Liver (tissue), 9 donors: ENCODE results near the gene TUBE1. TPM values are rescaled to one million over a fixed set of nuclear protein-coding genes. Genes with fewer than 3 reads are reported as not detected.

ENCODE experiments used
- DNase-seq: peaks from one replicate; pipeline ENCODE4 v3.0.0-alpha.2; 2017; ENCODE audit warnings: low spot score
- H3K27ac ChIP-seq, 2 donors: one replicate each; pipeline ENCODE4 v1.7.0; 2013; ENCODE audit warnings: inconsistent platforms in 2 of 2, low read length in 2 of 2, control low read depth in 1 of 2, low read depth in 1 of 2, mild to moderate bottlenecking in 1 of 2
- H3K27me3 ChIP-seq, 4 donors: one replicate each; pipeline versions ENCODE4 v1.6.1 to v1.7.0; 2013; ENCODE audit warnings: low read length in 3 of 4, inconsistent platforms in 1 of 4, mild to moderate bottlenecking in 1 of 4, moderate library complexity in 1 of 4; ENCODE audit not compliant: control insufficient read depth in 4 of 4, insufficient read depth in 4 of 4
- H3K36me3 ChIP-seq, 4 donors: one replicate each; pipeline versions ENCODE4 v1.6.1 to v1.7.0; 2013; ENCODE audit warnings: low read length in 3 of 4, mild to moderate bottlenecking in 3 of 4, low read depth in 1 of 4, moderate library complexity in 1 of 4; ENCODE audit not compliant: control insufficient read depth in 4 of 4, insufficient read depth in 3 of 4
- H3K4me1 ChIP-seq, 4 donors: one replicate each; pipeline versions ENCODE4 v1.6.1 to v1.7.0; 2013; ENCODE audit warnings: low read length in 3 of 4, mild to moderate bottlenecking in 3 of 4, moderate library complexity in 1 of 4; ENCODE audit not compliant: control insufficient read depth in 4 of 4, insufficient read depth in 4 of 4
- H3K4me3 ChIP-seq, 3 donors: one replicate each; pipeline versions ENCODE4 v1.6.1 to v1.7.0; 2013; ENCODE audit warnings: low read length in 3 of 3, control low read depth in 1 of 3, low read depth in 1 of 3, mild to moderate bottlenecking in 1 of 3
- H3K9ac ChIP-seq, 2 donors: one replicate each; pipeline ENCODE4 v1.7.0; 2013; ENCODE audit warnings: low read length in 2 of 2, mild to moderate bottlenecking in 2 of 2, moderate library complexity in 2 of 2, control low read depth in 1 of 2, low read depth in 1 of 2
- H3K9me3 ChIP-seq, 4 donors: one replicate each; pipeline versions ENCODE4 v1.6.1 to v1.7.0; 2013; ENCODE audit warnings: low read length in 3 of 4; ENCODE audit not compliant: control insufficient read depth in 4 of 4
- EGR1 ChIP-seq, 2 donors: IDR thresholded peaks; 2 replicates each; pipeline ENCODE4 v1.6.1; 2016 to 2018; ENCODE audit warnings: antibody characterized with exemption in 2 of 2, low read depth in 2 of 2
- FOXA2 ChIP-seq: IDR thresholded peaks from 2 replicates; pipeline ENCODE4 v1.6.1; 2016; ENCODE audit warnings: antibody characterized with exemption
- GABPA ChIP-seq, 2 donors: IDR thresholded peaks in 1 of 2; conservative IDR thresholded peaks in 1 of 2; 2 replicates each; pipeline ENCODE4 v1.6.1; 2016; ENCODE audit warnings: antibody characterized with exemption in 2 of 2, mild to moderate bottlenecking in 1 of 2, moderate library complexity in 1 of 2
- HNF4A ChIP-seq, 2 donors: conservative IDR thresholded peaks; 2 replicates each; pipeline ENCODE4 v1.6.1; 2016; ENCODE audit warnings: antibody characterized with exemption in 2 of 2, mild to moderate bottlenecking in 2 of 2
- JUND ChIP-seq, 2 donors: IDR thresholded peaks; 2 replicates each; pipeline ENCODE4 v1.6.1; 2016; ENCODE audit warnings: antibody characterized with exemption in 2 of 2
- MAX ChIP-seq: IDR thresholded peaks from 2 replicates; pipeline ENCODE4 v1.6.1; 2016; ENCODE audit warnings: antibody characterized with exemption
- NR2F2 ChIP-seq: IDR thresholded peaks from 2 replicates; pipeline ENCODE4 v1.6.1; 2016; ENCODE audit warnings: antibody characterized with exemption
- RAD21 ChIP-seq, 2 donors: IDR thresholded peaks; 2 replicates each; pipeline ENCODE4 v1.6.1; 2016; ENCODE audit warnings: antibody characterized with exemption in 2 of 2, mild to moderate bottlenecking in 2 of 2
- RXRA ChIP-seq, 2 donors: IDR thresholded peaks; 2 replicates each; pipeline ENCODE4 v1.6.1; 2017 to 2018; ENCODE audit warnings: antibody characterized with exemption in 2 of 2, mild to moderate bottlenecking in 1 of 2
- TAF1 ChIP-seq: conservative IDR thresholded peaks from 2 replicates; pipeline ENCODE4 v1.6.1; 2016; ENCODE audit warnings: antibody characterized with exemption, mild to moderate bottlenecking
- YY1 ChIP-seq: IDR thresholded peaks from 2 replicates; pipeline ENCODE4 v1.6.1; 2016; ENCODE audit warnings: antibody characterized with exemption, mild to moderate bottlenecking
- WGBS: extraction: QIAGEN DNeasy Blood & Tissue Kit; methylation state at CpG from one replicate; pipeline ENCODE4 v1.1.7; 2013; 5-methylcytosine and 5-hydroxymethylcytosine counted together
- polyA plus RNA-seq, 2 donors: library from polyadenylated mRNA; stranded (reverse) in 1 of 2; unstranded in 1 of 2; fragments of 200-250 nt in 1 of 2; fragments of >200 nt in 1 of 2; fragmentation: Nextera tagmentation in 1 of 2; extraction: Ambion mirVana in 1 of 2; gene quantifications; one replicate each; pipeline versions ENCODE4 v1.2.1 to v1.2.3, GENCODE V29; 2013 to 2015
- total RNA-seq, 2 donors: library from RNA; depleted of rRNA; stranded (reverse); fragments of >200 nt; gene quantifications; one replicate each; pipeline ENCODE4 v1.2.3, GENCODE V29; 2014
- TF ChIP-seq, protein P1 (sequence below): IDR thresholded peaks from 2 replicates; pipeline ENCODE4 v1.6.1; 2016; ENCODE audit warnings: antibody characterized with exemption
- TF ChIP-seq, protein P2 (sequence below): fragments of 150-350 bp; IDR thresholded peaks from 2 replicates; pipeline ENCODE4 v1.5.1; 2017; ENCODE audit warnings: improper control_type of control experiment, low read depth, low read length; ENCODE audit not compliant: missing input control
- TF ChIP-seq, protein P3 (sequence below): IDR thresholded peaks from 2 replicates; pipeline ENCODE4 v1.6.1; 2016; ENCODE audit warnings: antibody characterized with exemption
- donor health status: healthy.
- donor health status: healthy.
- donor health status: healthy.
- donor health status: healthy.
- donor health status: healthy.

TUBE1 gene
- total and polyA plus RNA-seq, 4 donors: 8.8 to 45.4 (median 25.4) TPM

GRCh38 chr6:112030206-112030960 is 56.9 kb downstream of the TUBE1 start:
- TF ChIP-seq HNF4A (conservative IDR thresholded peaks at IDR 0.05): no peak
- peak; percentile 97 for TF ChIP-seq YY1
- no peak for TF ChIP-seq GABPA (IDR thresholded peaks at IDR 0.05 in 1 of 2, conservative IDR thresholded peaks at IDR 0.05 in 1 of 2)
- TF ChIP-seq TAF1: no peak
- H3K4me3 ChIP-seq: no peak overlapping the region
- H3K27me3 ChIP-seq: no peaks in the 10 kb centered on the region
- no peak for DNase-seq
- no peaks in the 10 kb centered on the region for H3K9me3 ChIP-seq
- no peaks in the 10 kb centered on the region for H3K36me3 ChIP-seq
- 89% methylated on average over 7 of the region's 7 CpGs for WGBS
- H3K27ac ChIP-seq: no peak overlapping the region
- H3K9ac ChIP-seq: no peak overlapping the region
- H3K4me1 ChIP-seq: peaks cover 0 to 20% (median 10%) of the 10 kb centered on the region in 4 donors

GRCh38 chr6:112029045-112029822 is 58.0 kb downstream of the TUBE1 start:
- Histone ChIP-seq H3K9me3 (peaks cover 0 to 2% (median 0%) of the 10 kb centered on the region in 4 donors), H3K27ac (no peak overlapping the region), H3K4me1 (peaks cover 0 to 20% (median 10%) of the 10 kb centered on the region in 4 donors), H3K36me3 (no peaks in the 10 kb centered on the region), H3K27me3 (no peaks in the 10 kb centered on the region), H3K9ac (no peak overlapping the region), H3K4me3 (no peak overlapping the region)
- TF ChIP-seq, protein P1, sequence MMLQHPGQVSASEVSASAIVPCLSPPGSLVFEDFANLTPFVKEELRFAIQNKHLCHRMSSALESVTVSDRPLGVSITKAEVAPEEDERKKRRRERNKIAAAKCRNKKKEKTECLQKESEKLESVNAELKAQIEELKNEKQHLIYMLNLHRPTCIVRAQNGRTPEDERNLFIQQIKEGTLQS: no peak
- TF ChIP-seq NR2F2: no peak
- no peak for TF ChIP-seq JUND (IDR thresholded peaks at IDR 0.05)
- TF ChIP-seq, protein P2, sequence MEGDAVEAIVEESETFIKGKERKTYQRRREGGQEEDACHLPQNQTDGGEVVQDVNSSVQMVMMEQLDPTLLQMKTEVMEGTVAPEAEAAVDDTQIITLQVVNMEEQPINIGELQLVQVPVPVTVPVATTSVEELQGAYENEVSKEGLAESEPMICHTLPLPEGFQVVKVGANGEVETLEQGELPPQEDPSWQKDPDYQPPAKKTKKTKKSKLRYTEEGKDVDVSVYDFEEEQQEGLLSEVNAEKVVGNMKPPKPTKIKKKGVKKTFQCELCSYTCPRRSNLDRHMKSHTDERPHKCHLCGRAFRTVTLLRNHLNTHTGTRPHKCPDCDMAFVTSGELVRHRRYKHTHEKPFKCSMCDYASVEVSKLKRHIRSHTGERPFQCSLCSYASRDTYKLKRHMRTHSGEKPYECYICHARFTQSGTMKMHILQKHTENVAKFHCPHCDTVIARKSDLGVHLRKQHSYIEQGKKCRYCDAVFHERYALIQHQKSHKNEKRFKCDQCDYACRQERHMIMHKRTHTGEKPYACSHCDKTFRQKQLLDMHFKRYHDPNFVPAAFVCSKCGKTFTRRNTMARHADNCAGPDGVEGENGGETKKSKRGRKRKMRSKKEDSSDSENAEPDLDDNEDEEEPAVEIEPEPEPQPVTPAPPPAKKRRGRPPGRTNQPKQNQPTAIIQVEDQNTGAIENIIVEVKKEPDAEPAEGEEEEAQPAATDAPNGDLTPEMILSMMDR: peak; percentile 53
- TF ChIP-seq HNF4A (conservative IDR thresholded peaks at IDR 0.05): no peak
- peak; percentile 62 to 74 for TF ChIP-seq RAD21 (IDR thresholded peaks at IDR 0.05)
- TF ChIP-seq EGR1 (IDR thresholded peaks at IDR 0.05; ENCODE audit: low read depth in 2 of 2): no peak
- no peak for TF ChIP-seq TAF1
- TF ChIP-seq, protein P3, sequence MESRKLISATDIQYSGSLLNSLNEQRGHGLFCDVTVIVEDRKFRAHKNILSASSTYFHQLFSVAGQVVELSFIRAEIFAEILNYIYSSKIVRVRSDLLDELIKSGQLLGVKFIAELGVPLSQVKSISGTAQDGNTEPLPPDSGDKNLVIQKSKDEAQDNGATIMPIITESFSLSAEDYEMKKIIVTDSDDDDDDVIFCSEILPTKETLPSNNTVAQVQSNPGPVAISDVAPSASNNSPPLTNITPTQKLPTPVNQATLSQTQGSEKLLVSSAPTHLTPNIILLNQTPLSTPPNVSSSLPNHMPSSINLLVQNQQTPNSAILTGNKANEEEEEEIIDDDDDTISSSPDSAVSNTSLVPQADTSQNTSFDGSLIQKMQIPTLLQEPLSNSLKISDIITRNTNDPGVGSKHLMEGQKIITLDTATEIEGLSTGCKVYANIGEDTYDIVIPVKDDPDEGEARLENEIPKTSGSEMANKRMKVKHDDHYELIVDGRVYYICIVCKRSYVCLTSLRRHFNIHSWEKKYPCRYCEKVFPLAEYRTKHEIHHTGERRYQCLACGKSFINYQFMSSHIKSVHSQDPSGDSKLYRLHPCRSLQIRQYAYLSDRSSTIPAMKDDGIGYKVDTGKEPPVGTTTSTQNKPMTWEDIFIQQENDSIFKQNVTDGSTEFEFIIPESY: no peak
- TF ChIP-seq MAX: no peak
- no peak for TF ChIP-seq RXRA (IDR thresholded peaks at IDR 0.05)
- TF ChIP-seq YY1: peak; percentile 81
- TF ChIP-seq FOXA2: no peak
- TF ChIP-seq GABPA (IDR thresholded peaks at IDR 0.05 in 1 of 2, conservative IDR thresholded peaks at IDR 0.05 in 1 of 2): no peak
- DNase-seq: peak; percentile 71
- 87% methylated on average over 15 of the region's 15 CpGs for WGBS
